Right lobe of liver (tissue), 6 donors: ENCODE data around the gene VAC14. TPM values are rescaled to one million over a fixed set of nuclear protein-coding genes. Genes with fewer than 3 reads are reported as not detected.
A peak's percentile ranks its signal among the peaks of the same experiment; 100 is the strongest.

Experiments used
- ATAC-seq, 4 donors: fragments of 200-7000 bp; cut with Tn5 transposase; one replicate each; pipeline ENCODE4 v1.9.1; 2020; ENCODE audit warnings: mild to moderate bottlenecking in 4 of 4, moderate library complexity in 4 of 4
- DNase-seq, 3 donors: peaks; one replicate each; pipeline ENCODE4 v3.0.0-alpha.2; 2020
- H3K27ac ChIP-seq, 3 donors: fragments of 200-600 bp; one replicate each; pipeline ENCODE4 v1.8.0; 2022
- H3K27me3 ChIP-seq, 2 donors: fragments of 200-600 bp; one replicate each; pipeline ENCODE4 v1.8.0; 2022
- H3K36me3 ChIP-seq, 4 donors: fragments of 200-600 bp; sonication (generic) in 1 of 4; one replicate each; pipeline versions ENCODE4 v1.5.1 to v1.8.0; 2017 to 2022; ENCODE audit warnings: control low read depth in 1 of 4
- H3K4me1 ChIP-seq, 4 donors: fragments of 200-600 bp; sonication (generic) in 1 of 4; one replicate each; pipeline versions ENCODE4 v1.5.1 to v1.8.0; 2017 to 2022; ENCODE audit warnings: control low read depth in 1 of 4
- H3K4me3 ChIP-seq, 3 donors: fragments of 200-600 bp; one replicate each; pipeline ENCODE4 v1.8.0; 2022
- H3K9me3 ChIP-seq, 4 donors: fragments of 200-600 bp; sonication (generic) in 1 of 4; one replicate each; pipeline versions ENCODE4 v1.5.1 to v1.8.0; 2017 to 2022; ENCODE audit warnings: control low read depth in 1 of 4
- POLR2A ChIP-seq: fragments of 450-650 bp; IDR thresholded peaks from one replicate; pipeline ENCODE4 v1.6.1; 2017; ENCODE audit warnings: antibody characterized with exemption, mild to moderate bottlenecking
- WGBS: methylation state at CpG from one replicate; pipeline ENCODE4 v1.1.6; 2018; ENCODE audit warnings: low coverage, low lambda C conversion rate; ENCODE audit not compliant: insufficient coverage; ENCODE audit errors: missing lambda C conversion rate; 5-methylcytosine and 5-hydroxymethylcytosine counted together
- intact Hi-C, 2 donors: fragments of 100-400 bp; cut with DNase I; formaldehyde crosslinking; loops; one replicate each; pipeline versions ENCODE4 v1.11.2 to v1.14.1; 2022
- total RNA-seq, 6 experiments: library from RNA; depleted of rRNA in 2 of 6; stranded (reverse); fragments of >200 nt in 2 of 6; fragmentation: NEBNext Ultra II Directional in 3 of 6; extraction: Animal tissue kit (Norgen Biotek cat#: 25700) in 3 of 6; gene quantifications; one replicate each; pipeline versions ENCODE4 v1.1.0 to v1.2.4, GENCODE V29; 2016 to 2023
- TF ChIP-seq, protein P1 (sequence below), 4 donors: fragments of 200-600 bp in 3 of 4; fragments of 450-650 bp in 1 of 4; IDR thresholded peaks; one replicate each; pipeline versions ENCODE4 v1.5.1 to v1.8.0; 2016 to 2022; ENCODE audit warnings: antibody characterized with exemption in 4 of 4, mild to moderate bottlenecking in 2 of 4
- donor health status: DM: no; HTN: yes; CAD: no.
- donor health status: DM: no; HTN: no; CAD: no.
- donor health status: DM: no; HTN: no; CAD: no.
- donor health status: DM: no; HTN: yes; CAD: no.
- donor health status: DM: no; HTN: yes; CAD: no.

The VAC14 gene
- total RNA-seq, 6 experiments from 2014 or later: 14.3 to 40.2 (median 23.4) TPM

DNA sequence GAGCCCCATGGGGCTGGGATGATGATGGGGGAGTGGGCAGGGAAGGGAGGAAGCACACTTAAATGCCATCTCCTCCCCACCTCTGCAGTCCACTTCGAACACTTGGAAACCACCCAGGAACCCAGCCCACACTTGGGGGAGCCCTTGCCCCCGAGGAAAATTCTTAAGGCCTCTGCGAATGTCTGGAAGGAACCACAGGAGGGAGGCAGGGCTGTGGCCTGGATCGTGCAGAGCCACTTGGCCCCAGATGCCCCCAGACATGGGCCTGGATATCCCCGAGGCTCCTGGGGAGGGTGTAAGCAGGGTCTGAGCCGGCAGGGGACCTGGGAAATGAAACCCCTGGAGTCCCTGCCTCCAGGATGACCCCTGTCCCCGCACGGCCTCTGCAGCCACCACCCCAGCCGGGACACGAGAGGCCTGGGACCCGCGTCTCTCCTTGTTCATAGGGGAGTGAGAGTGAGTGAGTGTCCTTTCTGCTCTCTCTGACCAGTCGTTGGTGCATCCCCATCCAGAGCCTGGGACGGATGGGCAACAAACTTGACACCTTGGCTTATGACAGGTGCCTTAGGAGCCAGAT is 103.3 kb downstream of the VAC14 start:
- Histone ChIP-seq H3K4me3 (no peak overlapping the region), H3K36me3 (no peaks in the 10 kb centered on the region), H3K4me1 (peaks cover 0 to 17% (median 5%) of the 10 kb centered on the region in 4 donors), H3K27me3 (no peaks in the 10 kb centered on the region), H3K9me3 (no peaks in the 10 kb centered on the region), H3K27ac (no peak overlapping the region)
- DNase-seq (no peak), ATAC-seq (no peak)
- WGBS: 45% methylated on average over 2 of the region's 14 CpGs
- intact Hi-C loops: no loop called here
- TF ChIP-seq POLR2A: no peak
- TF ChIP-seq, protein P1, sequence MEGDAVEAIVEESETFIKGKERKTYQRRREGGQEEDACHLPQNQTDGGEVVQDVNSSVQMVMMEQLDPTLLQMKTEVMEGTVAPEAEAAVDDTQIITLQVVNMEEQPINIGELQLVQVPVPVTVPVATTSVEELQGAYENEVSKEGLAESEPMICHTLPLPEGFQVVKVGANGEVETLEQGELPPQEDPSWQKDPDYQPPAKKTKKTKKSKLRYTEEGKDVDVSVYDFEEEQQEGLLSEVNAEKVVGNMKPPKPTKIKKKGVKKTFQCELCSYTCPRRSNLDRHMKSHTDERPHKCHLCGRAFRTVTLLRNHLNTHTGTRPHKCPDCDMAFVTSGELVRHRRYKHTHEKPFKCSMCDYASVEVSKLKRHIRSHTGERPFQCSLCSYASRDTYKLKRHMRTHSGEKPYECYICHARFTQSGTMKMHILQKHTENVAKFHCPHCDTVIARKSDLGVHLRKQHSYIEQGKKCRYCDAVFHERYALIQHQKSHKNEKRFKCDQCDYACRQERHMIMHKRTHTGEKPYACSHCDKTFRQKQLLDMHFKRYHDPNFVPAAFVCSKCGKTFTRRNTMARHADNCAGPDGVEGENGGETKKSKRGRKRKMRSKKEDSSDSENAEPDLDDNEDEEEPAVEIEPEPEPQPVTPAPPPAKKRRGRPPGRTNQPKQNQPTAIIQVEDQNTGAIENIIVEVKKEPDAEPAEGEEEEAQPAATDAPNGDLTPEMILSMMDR (IDR thresholded peaks at IDR 0.05): no peak

DNA sequence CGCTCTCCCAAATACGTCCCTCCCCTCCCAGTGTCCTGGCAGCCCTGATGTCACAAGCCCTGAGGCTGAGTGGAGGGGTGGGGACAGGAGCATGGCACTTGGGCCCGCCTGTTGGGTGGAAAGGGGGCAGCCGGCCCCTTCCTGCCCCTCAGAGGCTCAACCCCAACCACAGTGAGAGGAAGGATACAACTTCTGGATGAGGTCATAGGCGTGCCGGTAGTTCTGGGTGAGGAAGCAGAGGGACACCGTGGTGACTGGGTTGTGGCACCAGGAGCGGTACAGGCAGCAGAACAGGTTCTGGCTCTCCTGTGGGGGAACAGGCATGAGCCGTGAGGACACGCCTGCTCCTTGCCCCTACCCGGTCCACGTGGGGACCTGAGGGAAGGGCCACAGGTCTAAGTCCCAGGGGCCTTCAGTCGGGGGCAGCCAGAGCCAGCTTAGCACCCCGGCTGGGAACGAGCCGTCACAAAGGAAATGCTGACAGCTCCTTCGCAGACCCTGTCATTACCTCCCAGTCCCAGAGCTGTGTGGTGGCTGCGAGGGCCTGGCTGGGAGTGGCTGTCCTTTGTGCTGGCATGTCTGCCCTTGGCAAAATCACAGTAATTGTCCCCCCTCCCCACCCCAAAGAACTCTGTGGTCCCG is 103.9 kb downstream of the VAC14 start:
- H3K27ac ChIP-seq: no peak overlapping the region
- DNase-seq (no peak), ATAC-seq (no peak)

DNA sequence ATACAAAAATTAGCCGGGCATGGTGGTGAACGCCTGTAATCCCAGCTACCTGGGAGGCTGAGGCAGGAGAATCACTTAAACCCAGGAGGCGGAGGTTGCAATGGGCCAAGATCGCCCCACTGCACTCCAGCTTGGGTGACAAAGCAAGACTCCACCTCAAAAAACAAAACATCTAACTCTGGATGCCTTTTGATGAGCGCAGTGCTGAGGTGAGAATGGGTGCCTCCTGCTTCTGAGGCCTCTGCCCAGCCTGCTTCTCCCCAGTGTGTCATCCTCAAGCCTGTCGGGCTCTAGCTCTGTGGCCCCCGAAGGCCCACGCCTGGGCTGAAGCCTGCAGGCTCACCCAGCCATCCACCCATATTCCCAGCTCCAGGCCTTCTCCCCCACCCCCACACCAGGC is 104.6 kb downstream of the VAC14 start:
- H3K36me3 ChIP-seq: no peaks in the 10 kb centered on the region
- no peak for TF ChIP-seq POLR2A
- TF ChIP-seq, protein P1 (IDR thresholded peaks at IDR 0.05): no peak
- ATAC-seq: no peak
- H3K27ac ChIP-seq: no peak overlapping the region
- peaks cover 0 to 12% (median 5%) of the 10 kb centered on the region in 4 donors for H3K4me1 ChIP-seq
- H3K27me3 ChIP-seq: no peaks in the 10 kb centered on the region
- intact Hi-C loops: no loop called here
- 93% methylated on average over 2 of the region's 8 CpGs for WGBS
- H3K9me3 ChIP-seq: no peaks in the 10 kb centered on the region
- no peak for DNase-seq
- H3K4me3 ChIP-seq: no peak overlapping the region

More for the DNA sequence above, 103.9 kb downstream of the VAC14 start:
- Histone ChIP-seq H3K27me3 (no peaks in the 10 kb centered on the region), H3K9me3 (no peaks in the 10 kb centered on the region), H3K36me3 (no peaks in the 10 kb centered on the region), H3K4me3 (no peak overlapping the region), H3K4me1 (peaks cover 0 to 15% (median 5%) of the 10 kb centered on the region in 4 donors)
- intact Hi-C loops: no loop called here
- 60% methylated on average over 1 of the region's 19 CpGs for WGBS
- TF ChIP-seq POLR2A: no peak

DNA sequence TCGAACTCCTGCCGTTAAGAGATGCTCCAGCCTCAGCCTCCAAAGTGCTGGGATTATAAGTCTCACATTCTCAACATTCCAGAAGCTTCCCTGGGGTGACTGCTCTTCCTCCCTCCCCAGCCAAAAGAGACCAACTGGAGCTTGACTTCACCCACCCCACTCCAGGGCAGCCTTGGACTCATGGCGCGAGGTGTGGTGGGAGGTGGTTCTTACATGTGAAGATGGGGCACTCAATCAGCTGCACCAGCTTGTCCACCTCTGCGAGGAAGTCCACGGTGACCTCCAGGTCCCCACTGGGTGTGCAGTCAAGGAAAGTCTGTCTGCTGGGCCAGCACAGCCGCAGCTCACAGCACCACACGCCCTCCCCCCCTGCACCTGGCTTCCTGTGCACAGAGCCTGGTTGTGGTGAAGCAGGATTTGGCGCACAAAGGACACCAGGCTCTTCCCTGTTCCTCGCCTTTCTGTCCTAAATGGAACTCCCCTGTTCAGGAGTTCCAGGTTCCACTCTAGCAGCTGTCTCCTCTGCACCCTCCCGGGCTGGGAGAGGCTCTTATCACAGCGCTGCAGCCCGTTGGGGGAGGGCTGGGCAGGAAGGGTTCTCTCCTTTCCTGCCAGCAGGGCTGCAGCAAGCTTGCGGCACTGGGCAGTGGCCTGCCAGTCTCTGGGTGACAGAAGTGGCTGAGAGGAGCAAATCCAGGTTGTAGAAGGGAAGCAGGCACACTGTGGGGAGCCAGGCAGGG is 105.5 kb downstream of the VAC14 start:
- H3K9me3 ChIP-seq: no peaks in the 10 kb centered on the region
- H3K36me3 ChIP-seq: no peaks in the 10 kb centered on the region
- H3K4me3 ChIP-seq: no peak overlapping the region
- TF ChIP-seq, protein P1 (IDR thresholded peaks at IDR 0.05): peak in 2 of 4 donors; percentile 10 to 31
- TF ChIP-seq POLR2A: no peak
- intact Hi-C loops: no loop called here
- peaks cover 0 to 9% (median 5%) of the 10 kb centered on the region in 4 donors for H3K4me1 ChIP-seq
- 67% methylated on average over 3 of the region's 14 CpGs for WGBS
- no peaks in the 10 kb centered on the region for H3K27me3 ChIP-seq
- DNase-seq (peak in 2 of 3 donors; percentile 76 to 79), ATAC-seq (peak; percentile 74 to 87 (median 78))
- peak overlapping the region in 1 of 3 donors; percentile 37 for H3K27ac ChIP-seq

DNA sequence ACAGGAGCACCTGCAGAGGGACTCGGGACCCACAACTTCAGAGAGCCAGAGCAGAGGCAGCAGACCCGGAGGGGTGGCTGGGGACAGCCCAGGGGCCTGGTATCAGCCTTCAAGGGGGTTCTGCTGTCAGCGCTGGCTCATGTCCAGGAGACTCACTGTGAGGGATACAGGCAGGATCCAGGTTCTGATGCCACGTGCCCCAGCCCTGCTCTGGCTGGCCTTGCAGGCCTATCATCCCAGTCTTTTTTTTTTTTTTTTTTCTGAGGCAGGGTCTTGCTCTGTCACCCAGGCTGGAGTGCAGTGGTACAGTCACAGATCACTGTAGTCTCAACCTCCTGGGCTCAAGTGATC is 106.1 kb downstream of the VAC14 start:
- no peak for DNase-seq
- Histone ChIP-seq H3K4me1 (peaks cover 0 to 9% (median 5%) of the 10 kb centered on the region in 4 donors), H3K9me3 (no peaks in the 10 kb centered on the region), H3K4me3 (no peak overlapping the region), H3K27ac (no peak overlapping the region), H3K36me3 (no peaks in the 10 kb centered on the region), H3K27me3 (no peaks in the 10 kb centered on the region)
- WGBS: no CpG with 5 or more reads among the region's 4 CpGs
- no peak for TF ChIP-seq POLR2A
- TF ChIP-seq, protein P1 (IDR thresholded peaks at IDR 0.05): no peak
- intact Hi-C loops: no loop called here
- no peak for ATAC-seq
